ENCODE data around the gene PLIN1.

The PLIN1 gene

GRCh38 chr15:89652666-89653065 is 26.5 kb downstream of the PLIN1 start:
- no peak for DNase-seq (ENCODE audit: low spot score)

GRCh38 chr15:89652131-89652530 is 27.0 kb downstream of the PLIN1 start:
- DNase-seq (ENCODE audit: low spot score): no peak

GRCh38 chr15:89649716-89650115 is 29.5 kb downstream of the PLIN1 start:
- no peak for DNase-seq (ENCODE audit: low spot score)

- no peak for DNase-seq (ENCODE audit: low spot score)
Measured at GRCh38 chr15:89649013-89649625, 30.0 kb downstream of the PLIN1 start.

GRCh38 chr15:89648106-89649012 is 30.8 kb downstream of the PLIN1 start:
- no peak for DNase-seq (ENCODE audit: low spot score)

DNA sequence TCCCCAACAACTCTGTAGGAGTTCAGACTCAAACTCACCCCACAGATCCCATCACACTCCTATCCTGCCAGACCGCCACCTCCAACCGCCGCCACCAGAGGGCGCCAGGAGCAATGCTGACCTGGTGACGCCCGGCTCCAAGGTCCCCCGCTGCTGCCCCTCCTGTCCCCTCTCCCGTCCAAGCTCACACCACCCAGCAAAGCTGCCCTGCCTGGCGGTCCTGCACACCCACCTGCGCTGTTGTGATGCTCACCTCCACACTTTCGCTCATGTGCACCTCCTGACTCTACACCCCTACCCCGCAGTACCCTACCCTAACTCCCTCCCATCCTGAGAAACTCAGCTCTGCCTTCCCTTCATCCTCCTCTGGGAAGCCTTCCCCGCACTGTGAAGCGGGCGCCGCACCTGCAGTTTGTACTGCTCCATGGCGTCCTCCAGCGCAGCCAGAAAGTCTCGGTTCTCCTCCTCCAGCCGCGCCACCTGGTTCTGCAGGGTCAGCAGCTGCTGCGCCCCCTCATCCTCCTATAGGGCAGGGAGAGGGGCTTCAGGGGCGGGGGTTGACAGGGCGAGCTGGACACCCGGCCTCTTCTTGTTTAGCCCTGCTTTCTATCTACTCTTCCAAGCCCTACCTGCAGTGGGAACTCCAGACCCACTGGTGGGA is 31.8 kb downstream of the PLIN1 start:
- peak; percentile 99 for DNase-seq (ENCODE audit: low spot score)

- DNase-seq (ENCODE audit: low spot score): no peak
Measured at GRCh38 chr15:89646416-89647141, 32.6 kb downstream of the PLIN1 start.

GRCh38 chr15:89645680-89646079 is 33.5 kb downstream of the PLIN1 start:
- no peak for DNase-seq (ENCODE audit: low spot score)

- no peak for DNase-seq (ENCODE audit: low spot score)
Measured at GRCh38 chr15:89642106-89642505, 37.1 kb downstream of the PLIN1 start.

GRCh38 chr15:89641053-89641452 is 38.1 kb downstream of the PLIN1 start:
- DNase-seq (ENCODE audit: low spot score): no peak

DNA sequence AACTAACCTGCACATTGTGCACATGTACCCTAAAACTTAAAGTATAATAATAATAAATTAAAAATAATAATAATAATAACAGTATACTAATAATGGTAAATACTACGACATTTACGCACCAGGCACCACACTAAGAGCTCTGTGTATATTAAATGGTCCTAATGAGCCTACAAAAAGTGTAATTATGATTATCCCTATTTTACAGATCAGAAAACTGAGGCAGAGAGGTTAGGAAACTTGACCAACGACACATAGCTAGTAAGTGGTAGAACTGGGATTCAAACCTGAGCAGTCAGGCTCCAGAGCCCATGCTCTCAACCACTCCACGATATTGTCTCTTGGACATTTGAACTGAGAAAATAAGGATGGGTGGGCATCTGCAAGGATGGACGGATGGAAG is 38.9 kb downstream of the PLIN1 start:
- no peak for DNase-seq (ENCODE audit: low spot score)

- peak; percentile 4 for DNase-seq (ENCODE audit: low spot score)
Measured at GRCh38 chr15:89633585-89633984, 45.6 kb downstream of the PLIN1 start.

- DNase-seq (ENCODE audit: low spot score): peak; percentile 21
Measured at GRCh38 chr15:89632563-89633430, 46.4 kb downstream of the PLIN1 start.

GRCh38 chr15:89631902-89632264 is 47.3 kb downstream of the PLIN1 start:
- DNase-seq (ENCODE audit: low spot score): peak; percentile 29

- peak; percentile 6 for DNase-seq (ENCODE audit: low spot score)
Measured at GRCh38 chr15:89630974-89631901, 47.9 kb downstream of the PLIN1 start.

GRCh38 chr15:89630260-89630659 is 48.9 kb downstream of the PLIN1 start:
- peak; percentile 10 for DNase-seq (ENCODE audit: low spot score)

DNA sequence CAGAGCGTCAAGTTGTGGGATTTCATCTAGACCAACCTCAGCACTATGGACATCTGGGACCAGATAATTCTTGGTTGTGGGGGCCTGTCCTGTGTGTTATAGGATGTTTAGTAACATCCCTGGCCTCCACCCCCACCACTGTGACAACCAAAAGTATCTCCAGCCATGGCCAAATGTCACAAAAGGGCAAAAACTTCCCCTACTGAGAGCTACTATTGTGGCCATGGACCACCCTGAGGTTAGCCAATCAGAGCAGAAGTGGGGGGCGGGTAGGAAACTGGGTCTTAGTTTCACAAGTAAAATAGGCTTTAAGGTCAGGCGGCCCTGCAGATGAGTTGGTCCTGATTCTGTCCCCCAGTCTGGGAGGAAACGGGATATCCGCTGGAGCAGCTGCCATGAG is 49.3 kb downstream of the PLIN1 start:
- DNase-seq (ENCODE audit: low spot score): peak; percentile 19

GRCh38 chr15:89628806-89629715 is 50.1 kb downstream of the PLIN1 start:
- DNase-seq (ENCODE audit: low spot score): peak; percentile 15

- DNase-seq (ENCODE audit: low spot score): no peak
Measured at GRCh38 chr15:89628301-89628700, 50.9 kb downstream of the PLIN1 start.
